K562 (cell line): ENCODE results near the gene MYCN.

Experiments used
- ATF3 ChIP-seq, 2 experiments: fragments of 450-650 bp in 1 of 2; sonication (generic) in 1 of 2; formaldehyde crosslinking in 1 of 2; IDR thresholded peaks in 1 of 2; conservative IDR thresholded peaks in 1 of 2; 2 replicates each; pipeline versions ENCODE4 v1.6.1 to v1.8.1; 2016 to 2023; ENCODE audit warnings: mild to moderate bottlenecking in 2 of 2, moderate library complexity in 2 of 2, inconsistent platforms in 1 of 2, missing genetic modification reagents in 1 of 2
- NFE2L1 ChIP-seq: fragments of 450-650 bp; IDR thresholded peaks from 2 replicates; pipeline ENCODE4 v1.6.1; 2016; ENCODE audit warnings: missing genetic modification characterization, low read depth, mild to moderate bottlenecking, missing compliant biosample characterization, moderate library complexity, borderline replicate concordance
- POLR2A ChIP-seq: fragments of 450-650 bp; conservative IDR thresholded peaks from 2 replicates; pipeline ENCODE4 v1.6.1; 2016
- PTRF ChIP-seq: fragments of 450-650 bp; IDR thresholded peaks from 2 replicates; pipeline ENCODE4 v1.6.1; 2016; ENCODE audit warnings: mild to moderate bottlenecking, missing genetic modification characterization, missing compliant biosample characterization
- RNF2 ChIP-seq: sonication (generic); IDR thresholded peaks from 2 replicates; pipeline ENCODE4 v1.6.1; 2016
- SREBF1 ChIP-seq: fragments of 150-350 bp; IDR thresholded peaks from 2 replicates; pipeline ENCODE4 v1.6.1; 2014; ENCODE audit warnings: antibody characterized with exemption, low read depth, low read length, borderline replicate concordance
- TAF1 ChIP-seq: IDR thresholded peaks from 2 replicates; pipeline ENCODE4 v1.6.1; 2011; ENCODE audit warnings: mild to moderate bottlenecking, low read length, moderate library complexity; ENCODE audit not compliant: insufficient read depth, control insufficient read depth, severe bottlenecking; ENCODE audit errors: extremely low read depth

- no peak for TF ChIP-seq SREBF1
- TF ChIP-seq RNF2, result no peak
- no peak for TF ChIP-seq ATF3 (IDR thresholded peaks at IDR 0.05)
- TF ChIP-seq ATF3 (CRISPR knock-in tag; conservative IDR thresholded peaks at IDR 0.05), result no peak
- no peak for TF ChIP-seq TAF1
- no peak for TF ChIP-seq NFE2L1 (tag)
- no peak for TF ChIP-seq PTRF (tag)
- TF ChIP-seq POLR2A, result no peak
Observed at GRCh38 chr2:15964936-15965563, 24.7 kb downstream of the MYCN start.
